GM18508 (cell line): Measurements from ENCODE around the gene HDHD5.

ENCODE experiments used
- ATAC-seq: cut with Tn5 transposase; IDR thresholded peaks from one replicate; pipeline ENCODE4 v1.9.1; 2021; ENCODE audit warnings: moderate number of reproducible peaks; ENCODE audit not compliant: insufficient read depth, unreplicated experiment

HDHD5 gene

GRCh38 chr22:17108256-17109112 is 50.6 kb downstream of the HDHD5 start:
- no peak for ATAC-seq

- ATAC-seq, result no peak
Measured at GRCh38 chr22:17107547-17107810, 51.6 kb downstream of the HDHD5 start.

- no peak for ATAC-seq
Measured at GRCh38 chr22:17106785-17107546, 52.1 kb downstream of the HDHD5 start.

DNA sequence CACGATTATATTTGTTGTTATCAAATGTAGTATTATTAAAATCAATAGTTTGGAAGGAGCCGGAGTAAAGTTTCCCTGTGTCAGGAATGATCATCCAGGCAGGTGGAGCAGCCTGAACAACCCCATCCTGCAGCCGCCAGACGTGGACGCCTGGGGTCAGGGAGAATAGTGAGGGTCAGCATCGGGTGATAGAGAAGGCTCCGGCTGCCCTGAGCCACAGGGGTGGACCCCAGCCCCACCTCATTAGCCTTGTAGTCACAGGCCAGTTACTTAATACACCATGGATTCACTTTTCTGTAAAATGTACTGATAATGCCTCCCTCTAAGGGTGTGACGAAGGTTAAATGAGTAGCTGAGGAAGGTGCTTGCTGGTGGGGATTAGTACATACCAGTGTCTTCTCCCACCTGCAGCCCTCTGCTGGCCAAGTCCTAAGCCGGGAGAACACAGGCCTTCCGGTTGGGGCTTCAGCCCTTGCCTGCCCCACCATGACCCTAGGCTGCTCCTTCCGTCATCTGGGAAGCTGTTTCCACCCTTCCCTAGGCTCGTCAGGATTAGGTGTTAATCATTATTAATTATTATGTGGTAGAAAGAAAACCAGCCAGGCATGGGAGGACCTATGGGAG is 52.8 kb downstream of the HDHD5 start:
- ATAC-seq, result no peak

DNA sequence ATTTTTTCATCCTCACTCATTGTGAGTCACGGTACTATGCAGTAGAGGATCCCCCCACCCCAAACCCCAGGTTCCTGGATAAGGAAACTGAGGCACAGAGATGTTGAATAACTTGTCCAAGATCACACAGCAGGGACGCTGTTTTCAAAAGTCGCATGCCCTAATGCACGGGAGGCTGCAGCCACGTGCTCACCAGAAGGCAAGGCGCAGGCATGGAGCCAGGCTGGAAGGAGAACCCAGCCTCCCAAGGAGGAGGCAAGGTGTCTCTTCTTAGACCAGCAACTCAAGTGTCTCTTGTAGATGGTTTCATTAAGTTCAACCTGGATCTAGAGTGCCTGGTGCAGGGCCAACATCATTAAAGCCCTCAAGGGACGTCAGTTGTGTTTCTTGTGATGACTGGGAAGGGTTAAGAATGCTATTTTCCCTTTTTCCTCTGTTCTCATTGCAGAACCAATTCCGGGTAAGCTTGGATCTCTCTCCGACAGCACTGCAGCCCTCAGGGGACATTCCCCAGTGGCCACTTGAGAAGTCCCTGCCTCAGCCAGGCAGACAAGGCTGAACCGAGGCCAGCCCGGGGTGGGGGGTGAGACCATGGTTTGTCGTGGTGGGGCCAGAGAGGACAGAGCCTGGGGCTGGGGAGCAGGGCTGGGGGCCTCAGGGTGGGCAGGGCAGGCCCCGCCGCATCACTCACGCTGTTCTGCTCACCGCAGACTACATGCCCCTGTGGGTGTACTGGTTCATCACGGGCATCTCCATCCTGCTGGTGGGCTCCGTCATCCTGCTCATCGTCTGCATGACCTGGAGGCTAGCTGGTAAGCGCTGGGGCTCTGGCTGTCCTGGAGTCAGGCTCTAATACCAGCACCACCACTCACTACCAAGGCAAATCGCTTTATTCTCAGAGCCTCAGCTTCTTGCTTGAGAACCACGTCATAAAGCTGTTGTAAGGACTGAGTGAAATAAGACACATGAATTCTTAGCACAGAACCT is 53.6 kb downstream of the HDHD5 start:
- ATAC-seq, result no peak

DNA sequence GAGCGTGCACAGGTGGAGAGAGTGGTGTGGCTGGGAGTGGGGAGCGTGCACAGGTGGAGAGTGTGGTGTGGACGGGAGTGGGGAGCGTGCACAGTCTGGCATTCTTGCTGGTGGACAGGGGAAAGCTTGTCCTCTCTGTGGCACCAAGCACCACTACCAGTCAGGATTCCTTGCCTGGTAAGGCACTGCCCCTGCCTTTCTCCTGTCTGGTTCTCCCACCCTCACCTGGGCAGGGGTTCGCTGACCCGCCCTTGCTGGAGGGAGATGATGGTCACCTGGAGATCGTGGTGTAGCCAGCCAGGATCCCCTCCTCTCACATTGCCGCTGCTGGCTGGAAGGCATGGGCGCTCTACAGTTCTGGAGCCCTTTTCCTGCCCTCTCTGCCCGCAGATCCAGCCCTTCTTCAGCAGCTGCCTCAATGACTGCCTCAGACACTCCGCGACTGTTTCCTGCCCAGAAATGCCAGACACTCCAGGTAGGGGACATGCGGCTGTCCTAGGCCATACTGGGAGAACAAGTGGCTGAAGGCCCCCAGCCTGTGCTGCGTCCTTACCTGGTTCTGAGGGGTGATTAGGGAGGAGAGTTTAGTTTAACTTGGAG is 54.6 kb downstream of the HDHD5 start:
- no peak for ATAC-seq

DNA sequence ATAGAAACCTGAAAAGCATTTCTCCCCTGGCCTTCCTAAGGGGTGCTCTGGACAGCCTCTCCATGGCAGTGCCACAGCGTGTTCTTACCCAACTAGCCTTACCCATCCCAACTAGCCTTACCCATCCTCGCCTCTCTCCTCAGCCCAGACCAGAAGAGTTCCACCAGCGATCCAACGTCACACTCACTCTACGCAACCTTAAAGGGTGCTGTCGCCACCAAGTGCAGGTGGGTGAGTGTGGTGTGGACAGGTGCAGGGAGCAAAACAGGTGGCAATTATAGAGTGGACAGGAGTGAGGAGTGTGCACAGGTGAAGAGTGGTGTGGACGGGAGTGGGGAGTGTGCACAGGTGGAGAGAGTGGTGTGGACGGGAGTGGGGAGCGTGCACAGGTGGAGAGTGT is 55.7 kb downstream of the HDHD5 start:
- ATAC-seq, result no peak

- no peak for ATAC-seq
Measured at GRCh38 chr22:17102297-17102667, 56.8 kb downstream of the HDHD5 start.

- ATAC-seq, result no peak
Measured at GRCh38 chr22:17101475-17102296, 57.4 kb downstream of the HDHD5 start.

GRCh38 chr22:17100621-17101020 is 58.5 kb downstream of the HDHD5 start:
- ATAC-seq, result no peak

DNA sequence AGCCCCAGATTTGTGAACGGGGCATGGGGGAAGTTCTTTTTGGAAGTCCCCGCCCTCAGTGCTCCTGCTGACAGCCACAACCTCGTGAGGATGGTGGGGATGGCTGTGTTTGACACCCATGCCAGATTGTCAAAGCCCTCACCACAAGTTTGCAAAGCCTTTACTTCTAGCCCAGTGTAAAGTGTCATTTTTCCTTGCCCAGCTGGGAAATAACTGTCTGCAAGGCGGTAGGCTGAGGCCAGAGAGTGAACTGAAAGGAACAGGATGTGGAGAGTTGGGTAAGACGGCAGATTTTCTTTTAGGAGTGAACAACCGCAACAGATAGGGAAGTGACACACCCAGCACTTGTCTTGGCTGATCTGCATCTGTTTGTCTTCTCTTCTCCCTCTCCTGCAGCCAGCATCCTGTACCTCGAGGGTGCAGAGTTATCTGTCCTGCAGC is 60.7 kb downstream of the HDHD5 start:
- ATAC-seq, result no peak

DNA sequence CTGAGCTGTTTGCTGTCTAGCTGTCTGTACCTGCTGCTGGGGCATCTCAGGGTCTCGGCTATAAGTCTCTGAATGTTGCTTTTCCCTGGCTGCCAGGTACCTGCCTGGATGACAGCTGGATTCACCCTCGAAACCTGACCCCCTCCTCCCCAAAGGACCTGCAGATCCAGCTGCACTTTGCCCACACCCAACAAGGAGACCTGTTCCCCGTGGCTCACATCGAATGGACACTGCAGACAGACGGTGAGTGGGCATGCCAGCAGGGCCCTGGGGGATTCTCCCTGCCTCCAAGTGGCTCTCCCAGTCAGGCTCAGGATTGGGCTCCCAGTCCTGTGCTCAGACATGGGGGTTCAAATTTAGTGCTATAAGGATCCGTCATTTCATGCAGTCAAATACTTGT is 61.4 kb downstream of the HDHD5 start:
- no peak for ATAC-seq

DNA sequence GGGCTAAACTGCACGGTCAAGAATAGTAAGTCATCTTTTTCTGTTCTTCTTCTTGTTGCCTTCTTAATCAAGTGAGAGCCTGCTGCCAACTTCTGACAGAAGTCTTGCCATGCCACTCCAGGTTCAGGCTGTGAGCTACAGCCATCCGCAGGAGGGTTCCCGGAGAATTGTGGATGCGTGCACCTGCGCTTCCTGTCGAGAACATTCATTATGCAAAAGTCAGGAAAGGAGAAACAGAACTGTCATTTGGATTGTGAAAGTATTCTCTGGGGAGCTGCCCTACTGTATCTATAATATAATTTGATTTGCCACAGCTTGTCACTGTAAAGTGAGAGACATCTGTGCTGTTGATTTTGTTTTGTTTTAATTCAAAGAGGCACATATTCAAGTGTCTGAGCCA is 62.0 kb downstream of the HDHD5 start:
- ATAC-seq, result no peak

- no peak for ATAC-seq
Measured at GRCh38 chr22:17096071-17096470, 63.0 kb downstream of the HDHD5 start.

DNA sequence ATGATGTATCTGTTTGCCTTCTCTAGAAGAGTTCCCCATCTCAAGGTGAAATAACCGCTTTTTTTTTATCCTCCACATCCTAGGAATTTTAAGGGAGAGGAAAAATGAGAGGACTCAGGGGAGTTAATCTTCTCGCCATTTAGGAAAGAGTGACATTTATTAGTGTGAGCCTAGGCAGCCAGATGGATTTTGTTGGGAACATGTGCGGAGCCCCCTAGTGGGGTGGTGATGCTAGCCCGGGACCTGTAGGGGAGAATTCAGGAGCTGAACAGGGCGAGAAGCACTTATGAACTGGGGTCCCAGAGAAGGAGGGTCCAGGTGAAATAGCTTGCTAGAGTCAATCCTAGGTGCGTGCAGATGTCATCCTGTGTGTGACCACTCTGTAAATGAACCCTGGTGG is 63.5 kb downstream of the HDHD5 start:
- no peak for ATAC-seq

- no peak for ATAC-seq
Measured at GRCh38 chr22:17093081-17093480, 66.0 kb downstream of the HDHD5 start.

DNA sequence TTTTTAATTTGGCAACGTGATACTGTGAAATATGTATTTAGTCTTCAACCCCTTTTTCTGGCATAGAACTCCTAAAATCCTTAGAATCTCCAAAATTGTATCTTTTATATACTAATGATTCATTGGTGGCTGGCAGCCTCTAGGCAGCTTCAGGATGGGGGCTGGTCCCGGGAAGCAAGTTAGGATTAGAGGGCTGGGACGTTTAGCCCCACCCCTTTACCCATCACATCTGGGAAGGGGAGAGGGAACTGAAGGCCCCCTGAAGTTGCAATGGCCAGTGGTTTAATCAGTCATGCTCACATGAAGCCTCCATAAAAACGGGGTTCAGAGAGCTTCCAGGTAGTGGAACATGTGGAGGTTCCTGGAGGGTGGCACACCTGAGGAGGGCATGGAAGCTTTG is 67.2 kb downstream of the HDHD5 start:
- no peak for ATAC-seq

DNA sequence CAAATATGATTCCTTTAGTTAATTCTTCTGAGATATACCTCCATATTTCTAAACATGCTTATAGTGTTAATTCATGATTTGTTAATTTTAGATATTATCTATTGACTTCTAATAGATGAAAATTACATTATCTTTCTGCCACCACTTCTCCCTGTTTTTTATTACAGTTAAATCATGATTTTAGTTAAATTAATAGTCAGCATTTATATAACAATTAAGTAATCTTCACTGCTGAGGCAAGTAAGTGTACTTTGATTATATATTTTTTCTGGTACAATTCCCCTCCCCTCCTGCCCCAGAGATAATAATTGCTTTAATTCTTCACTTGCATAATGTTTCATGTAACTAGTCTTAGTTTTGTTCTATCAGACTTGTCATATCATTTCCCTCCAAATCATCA is 68.5 kb downstream of the HDHD5 start:
- no peak for ATAC-seq
